GM12891 (cell line): ENCODE results near the gene AIFM1.

Source experiments
- DNase-seq: peaks from one replicate; pipeline ENCODE4 v3.0.0; 2011; ENCODE audit warnings: low spot score; ENCODE audit not compliant: insufficient read length
- FAIRE-seq: peaks from 2 replicates; lab custom pipeline; 2011; peaks lifted over from hg19 to GRCh38; lab: Jason Lieb, UNC
- PAX5 ChIP-seq: IDR thresholded peaks from 2 replicates; pipeline ENCODE4 v1.6.1; 2011; ENCODE audit warnings: low read length, moderate library complexity, mild to moderate bottlenecking; ENCODE audit not compliant: insufficient read depth, severe bottlenecking
- POLR2A ChIP-seq: IDR thresholded peaks from 2 replicates; pipeline ENCODE4 v1.6.1; 2011; ENCODE audit warnings: low read depth, low read length, control low read depth
- POLR2AphosphoS5 ChIP-seq: IDR thresholded peaks from 2 replicates; pipeline ENCODE4 v1.6.1; 2011; ENCODE audit warnings: low read depth, low read length, control low read depth
- POU2F2 ChIP-seq: IDR thresholded peaks from 2 replicates; pipeline ENCODE4 v1.6.1; 2011; ENCODE audit warnings: low read depth, mild to moderate bottlenecking, control low read depth, low read length, moderate library complexity
- SPI1 ChIP-seq: IDR thresholded peaks from 2 replicates; pipeline ENCODE4 v1.6.1; 2011; ENCODE audit warnings: low read depth, low read length, control low read depth
- TAF1 ChIP-seq: IDR thresholded peaks from 2 replicates; pipeline ENCODE4 v1.6.1; 2011; ENCODE audit warnings: low read depth, low read length, control low read depth

Gene AIFM1

DNA sequence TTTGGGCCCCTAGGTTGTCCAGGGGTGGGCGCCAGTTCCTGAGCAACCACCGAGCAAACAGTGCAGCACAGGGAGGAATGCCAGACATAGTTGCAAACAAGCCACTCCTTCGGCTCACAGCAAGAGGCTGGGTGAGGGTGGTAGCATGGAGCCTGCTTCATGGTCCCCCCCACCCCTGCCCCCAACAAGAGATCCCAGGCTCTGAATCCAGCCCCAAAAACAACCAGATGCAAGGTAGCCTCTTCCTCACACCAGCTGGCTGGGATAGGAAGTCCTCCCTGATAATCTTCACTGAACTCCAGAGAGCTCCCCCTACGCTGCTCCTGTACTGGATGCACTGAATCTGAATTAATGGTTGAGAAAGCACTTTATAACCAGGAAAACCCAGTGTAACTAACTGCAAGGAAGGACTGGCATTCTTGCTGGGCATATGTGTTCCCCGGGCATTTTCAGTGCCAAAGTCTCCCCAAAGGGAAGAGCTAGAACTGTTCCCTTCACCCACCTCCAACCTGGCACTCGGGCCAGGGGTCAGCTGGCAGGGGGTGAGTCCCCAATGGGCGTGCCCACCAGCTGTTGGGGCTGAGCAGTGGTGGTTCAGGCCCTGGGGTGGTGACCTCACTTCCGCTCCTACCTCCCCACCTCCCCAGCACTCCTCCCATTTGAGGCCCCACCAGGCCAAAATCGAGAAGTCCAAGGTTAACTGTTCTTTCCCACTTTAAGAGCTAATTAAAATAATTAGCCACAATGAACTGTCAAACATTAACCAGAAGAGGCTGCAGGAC, 56.8 kb downstream of the AIFM1 start:
- TF ChIP-seq POLR2AphosphoS5, result no peak
- no peak for TF ChIP-seq POLR2A
- TF ChIP-seq PAX5, result no peak
- peak; percentile 41; the same call in 1 of the 2 replicates for TF ChIP-seq SPI1
- TF ChIP-seq POU2F2, result no peak
- no peak for DNase-seq
- peak; percentile 99 for FAIRE-seq

DNA sequence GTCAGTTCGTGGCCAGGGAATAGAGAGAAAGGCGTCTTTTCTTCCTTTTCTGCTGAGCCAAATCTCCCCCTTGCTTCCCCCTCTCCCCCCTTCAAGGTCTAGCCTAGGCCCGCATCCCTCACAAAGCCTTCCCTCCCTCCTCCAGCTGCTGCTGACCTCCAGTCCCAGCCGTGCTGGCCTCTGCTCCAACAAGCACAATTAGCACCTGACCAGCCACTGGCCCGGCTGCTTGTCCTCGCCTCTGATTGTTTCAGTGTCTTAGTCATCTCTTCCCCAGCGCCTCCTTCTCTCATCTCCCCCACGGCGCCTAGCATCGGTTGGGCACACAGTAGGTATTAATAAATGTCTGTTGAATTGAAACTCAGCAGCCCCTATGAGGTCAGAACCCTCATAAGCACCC, 59.6 kb downstream of the AIFM1 start:
- no peak for FAIRE-seq
- TF ChIP-seq SPI1 (no peak), TAF1 (no peak), POLR2A (no peak)
- no peak for DNase-seq

DNA sequence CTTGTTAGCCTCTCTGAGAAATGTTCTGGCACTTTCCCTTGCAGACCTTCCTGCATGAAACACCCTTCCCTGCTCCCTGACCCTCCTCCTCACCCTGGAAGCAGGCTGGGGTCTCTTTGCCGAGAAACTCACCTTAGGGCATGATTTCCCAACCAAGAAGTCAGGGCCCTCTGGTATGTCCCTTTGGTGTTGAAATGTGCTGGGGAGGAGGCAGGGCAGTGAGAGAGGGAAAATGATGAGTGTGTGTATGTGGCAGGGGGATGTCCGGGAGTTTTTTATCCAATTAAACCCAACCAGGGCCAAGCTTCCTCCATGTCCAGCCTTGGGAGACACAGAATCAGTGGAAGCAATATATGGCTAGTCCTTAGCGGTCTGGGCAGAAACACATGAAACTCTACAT, 60.4 kb downstream of the AIFM1 start:
- FAIRE-seq (no peak), DNase-seq (no peak)
- no peak for TF ChIP-seq POU2F2
- TF ChIP-seq POLR2A, result no peak
- TF ChIP-seq SPI1, result no peak
- no peak for TF ChIP-seq PAX5
- TF ChIP-seq TAF1, result no peak
- no peak for TF ChIP-seq POLR2AphosphoS5

DNA sequence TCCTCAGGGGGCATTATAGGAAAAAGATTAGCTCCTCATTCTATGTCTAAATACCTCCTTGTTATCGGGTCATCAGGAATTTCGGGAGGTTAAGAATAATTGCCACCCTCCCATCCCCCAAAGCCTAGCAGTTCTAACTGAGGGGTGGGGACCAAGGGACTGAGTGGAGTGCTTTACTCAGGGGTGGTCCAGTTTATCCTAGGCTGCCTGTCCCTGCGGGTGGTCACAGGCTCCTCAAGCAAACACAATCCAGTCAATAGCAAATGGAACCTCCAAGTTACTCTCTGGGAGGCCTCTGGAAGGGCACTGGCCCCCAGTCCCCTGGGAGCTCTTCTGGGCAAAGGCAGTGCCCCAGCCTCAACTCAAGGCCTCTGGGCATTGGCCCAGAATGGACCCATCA, 62.0 kb downstream of the AIFM1 start:
- FAIRE-seq (no peak), DNase-seq (no peak)
- TF ChIP-seq SPI1, result no peak
- TF ChIP-seq POLR2AphosphoS5, result no peak
- TF ChIP-seq PAX5, result no peak
- TF ChIP-seq TAF1, result no peak
- TF ChIP-seq POLR2A, result no peak

DNA sequence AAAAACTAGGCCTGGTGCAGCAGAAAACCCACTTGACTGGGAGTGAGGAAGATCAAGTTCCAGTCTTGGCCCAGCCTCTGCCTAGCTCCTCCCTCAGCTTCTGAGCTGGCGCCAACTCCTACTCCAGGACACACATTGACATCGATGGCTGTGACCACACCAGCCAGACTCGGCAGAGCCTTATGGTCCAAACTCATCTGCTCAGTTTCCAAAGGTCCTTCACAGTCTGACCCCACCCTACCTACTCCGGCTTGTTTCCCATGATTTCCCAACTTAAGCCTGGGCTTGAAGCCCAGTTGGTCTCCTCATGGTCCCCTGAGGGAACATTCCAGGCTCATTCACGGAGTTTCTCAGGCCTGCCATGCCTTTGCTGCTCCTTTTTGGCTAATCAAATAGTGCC, 65.5 kb downstream of the AIFM1 start:
- FAIRE-seq, result no peak

DNA sequence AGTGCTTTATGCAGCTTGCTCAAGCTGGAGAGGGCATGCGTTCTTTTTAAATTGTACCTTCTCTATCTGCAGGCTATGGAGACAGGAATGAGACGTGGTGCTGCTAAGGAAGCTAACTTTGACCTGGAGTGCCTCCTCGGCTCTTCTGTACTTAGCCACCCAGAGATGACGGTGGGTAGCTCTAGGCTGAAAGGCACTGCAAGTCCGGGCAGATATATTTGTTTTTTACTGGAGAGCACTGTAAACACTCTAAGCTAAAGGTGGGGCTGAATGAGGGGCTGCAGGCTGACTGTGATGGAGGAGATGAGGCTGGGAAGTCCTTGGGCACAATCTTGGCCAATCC, 67.5 kb downstream of the AIFM1 start:
- DNase-seq (no peak), FAIRE-seq (no peak)
- TF ChIP-seq PAX5 (no peak), TAF1 (no peak), SPI1 (no peak), POU2F2 (no peak), POLR2AphosphoS5 (no peak), POLR2A (no peak)

More for the DNA sequence above, 65.5 kb downstream of the AIFM1 start:
- no peak for DNase-seq
- TF ChIP-seq POLR2AphosphoS5 (no peak), PAX5 (no peak), POU2F2 (no peak), TAF1 (no peak), SPI1 (no peak), POLR2A (no peak)

DNA sequence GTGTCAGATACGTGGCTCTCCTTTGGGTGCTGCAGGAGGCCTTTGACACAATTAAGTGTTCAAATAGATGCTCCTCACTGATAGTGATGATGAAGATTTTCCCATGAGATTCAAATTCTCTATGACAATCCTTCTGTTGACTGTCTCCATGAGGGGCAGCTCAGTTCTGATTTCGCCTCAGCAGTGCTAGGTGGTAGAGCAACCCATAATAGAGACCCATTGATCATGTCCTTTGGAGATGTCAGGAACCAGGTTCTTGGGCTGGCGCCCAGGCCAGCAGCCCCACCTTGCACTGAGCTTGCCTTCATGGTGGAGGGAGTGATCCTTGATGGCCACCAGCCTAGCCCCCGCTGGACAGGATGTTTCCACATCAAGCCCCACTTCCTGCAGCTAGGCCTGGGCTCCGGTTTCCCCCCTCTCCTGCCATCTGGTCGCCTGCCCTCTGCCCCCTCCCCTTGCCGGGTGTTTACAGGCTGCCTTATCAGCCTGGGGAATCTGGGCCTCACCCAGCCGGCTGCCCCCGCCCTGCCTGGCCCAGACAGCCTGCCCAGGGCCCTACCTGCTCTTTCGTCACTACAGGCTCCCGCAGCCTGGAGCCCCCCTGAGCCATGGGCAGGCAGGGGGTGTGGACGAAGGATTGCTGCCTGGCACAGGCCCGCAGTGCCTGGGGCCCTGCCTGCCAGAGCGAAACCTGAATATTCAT, 68.0 kb downstream of the AIFM1 start:
- FAIRE-seq (no peak), DNase-seq (no peak)
- TF ChIP-seq TAF1, result no peak
- TF ChIP-seq POU2F2, result no peak
- no peak for TF ChIP-seq PAX5
- TF ChIP-seq SPI1, result no peak
- no peak for TF ChIP-seq POLR2A
- no peak for TF ChIP-seq POLR2AphosphoS5

DNA sequence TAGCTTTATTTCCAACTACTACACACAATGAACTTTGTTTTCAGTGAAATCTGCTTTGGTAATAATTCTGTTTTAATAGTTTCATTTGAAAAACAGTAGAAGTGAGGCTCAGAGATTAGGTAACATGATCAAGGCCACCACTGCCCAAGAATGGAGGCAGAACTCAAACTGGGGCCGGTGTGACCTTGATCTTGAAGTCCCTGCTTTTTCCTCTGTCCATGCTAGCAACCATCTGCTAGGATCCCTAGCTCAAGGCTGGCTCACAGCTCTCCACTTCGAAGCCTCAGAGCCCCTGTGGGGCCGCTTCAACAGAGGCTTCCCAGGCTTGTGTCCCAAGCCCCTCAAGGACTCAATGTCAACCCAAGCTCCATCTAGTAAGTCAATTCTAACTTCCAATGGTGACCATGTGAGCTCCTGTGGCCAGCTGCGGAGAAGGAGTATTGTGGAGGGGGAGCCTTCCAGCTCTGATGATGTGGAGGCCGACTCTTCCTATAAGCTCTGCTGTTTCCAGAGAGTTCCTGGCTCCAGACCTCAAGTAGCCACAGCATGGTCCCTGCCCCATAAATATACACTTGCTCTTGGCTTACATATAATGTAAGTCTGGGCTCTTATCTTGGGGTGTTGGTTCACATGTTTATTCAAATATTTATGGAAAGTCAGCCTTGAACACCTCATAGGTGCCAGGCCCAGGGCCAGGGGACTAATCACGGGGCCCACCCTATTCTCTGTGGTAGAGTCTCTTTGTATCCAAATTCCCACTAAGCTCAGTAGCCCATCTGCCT, 70.2 kb downstream of the AIFM1 start:
- TF ChIP-seq TAF1 (no peak), POU2F2 (no peak), POLR2AphosphoS5 (no peak)
- DNase-seq (no peak), FAIRE-seq (no peak)

DNA sequence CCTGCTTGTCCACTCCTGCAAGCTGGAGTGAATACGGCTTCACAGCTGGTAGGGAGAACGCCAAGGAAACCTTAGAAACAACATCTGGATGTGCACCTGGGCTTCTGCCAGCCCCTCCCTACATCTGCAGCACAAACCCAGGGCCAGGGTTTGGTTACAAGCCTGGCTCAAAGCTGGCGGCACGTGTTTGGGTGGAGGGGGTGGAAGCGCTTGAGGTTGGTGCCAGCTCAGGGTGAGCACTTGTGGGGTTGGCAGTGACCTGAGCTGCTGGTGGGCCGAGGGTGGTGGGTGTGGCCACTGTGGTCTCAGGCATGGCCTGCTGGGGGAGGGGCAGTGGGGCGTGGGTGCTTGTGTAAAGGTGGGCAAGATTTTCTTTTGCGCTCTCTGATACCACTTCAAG, 70.9 kb downstream of the AIFM1 start:
- FAIRE-seq, result peak; percentile 69
- TF ChIP-seq TAF1, result no peak
- no peak for TF ChIP-seq PAX5
- no peak for TF ChIP-seq POU2F2
- no peak for TF ChIP-seq SPI1
- no peak for DNase-seq

DNA sequence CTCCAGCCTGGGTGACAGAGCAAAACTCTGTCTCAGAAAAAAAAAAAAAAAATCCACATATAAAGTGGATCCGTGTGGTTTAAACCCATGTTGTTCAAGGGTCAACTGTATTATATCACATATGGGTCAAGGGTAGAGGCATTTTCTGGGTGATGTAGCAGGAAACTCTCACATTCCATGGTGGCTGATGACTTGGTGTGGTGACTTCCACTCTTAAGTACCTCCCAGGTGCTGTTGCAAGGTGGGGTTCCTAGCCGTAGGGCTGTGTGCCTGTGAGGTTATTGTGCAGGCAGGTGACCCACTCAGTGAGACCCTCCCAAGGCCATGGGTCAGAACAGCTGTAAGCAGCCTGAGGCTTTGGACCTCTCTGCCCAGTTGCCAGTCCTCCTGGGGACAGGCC, 72.4 kb downstream of the AIFM1 start:
- DNase-seq (no peak), FAIRE-seq (no peak)
- no peak for TF ChIP-seq SPI1
- TF ChIP-seq PAX5, result no peak
- TF ChIP-seq POLR2A, result no peak
- no peak for TF ChIP-seq TAF1
- no peak for TF ChIP-seq POLR2AphosphoS5
- no peak for TF ChIP-seq POU2F2
